HepG2 (cell line): Measurements from ENCODE around the gene AMZ1. TPM values are rescaled to one million over a fixed set of nuclear protein-coding genes. Genes with fewer than 3 reads are reported as not detected.
A peak's percentile ranks its signal among the peaks of the same experiment; 100 is the strongest.

Source experiments
- CAMTA2 ChIP-seq: sonication (generic); formaldehyde crosslinking; IDR thresholded peaks from 2 replicates; pipeline ENCODE4 v1.4.0; 2020; ENCODE audit warnings: mild to moderate bottlenecking, missing genetic modification reagents, borderline replicate concordance
- CBFB ChIP-seq: sonication (generic); formaldehyde crosslinking; IDR thresholded peaks from 2 replicates; pipeline ENCODE4 v1.4.0; 2020; ENCODE audit warnings: missing genetic modification reagents
- CEBPG ChIP-seq: IDR thresholded peaks from 2 replicates; pipeline ENCODE4 v1.6.1; 2016
- HNF4A ChIP-seq: sonication (generic); formaldehyde crosslinking; IDR thresholded peaks from 2 replicates; pipeline ENCODE4 v1.4.0; 2020; ENCODE audit warnings: missing genetic modification reagents
- KAT8 ChIP-seq: IDR thresholded peaks from 2 replicates; pipeline ENCODE4 v1.6.1; 2016; ENCODE audit warnings: missing genetic modification reagents, missing compliant biosample characterization
- PHF8 ChIP-seq: sonication (generic); formaldehyde crosslinking; IDR thresholded peaks from 2 replicates; pipeline ENCODE4 v1.5.0; 2020; ENCODE audit warnings: missing genetic modification reagents
- SMARCE1 ChIP-seq: fragments of 450-650 bp; IDR thresholded peaks from 2 replicates; pipeline ENCODE4 v1.6.1; 2017; ENCODE audit warnings: borderline replicate concordance
- TOPORS ChIP-seq: sonication (generic); formaldehyde crosslinking; IDR thresholded peaks from 2 replicates; pipeline ENCODE4 v1.8.0; 2023; ENCODE audit warnings: mild to moderate bottlenecking, missing genetic modification reagents
- ZSCAN12 ChIP-seq: sonication (generic); formaldehyde crosslinking; IDR thresholded peaks from 2 replicates; pipeline ENCODE4 v1.9.0; 2021; ENCODE audit warnings: mild to moderate bottlenecking, missing genetic modification reagents
- polyA plus RNA-seq, 8 experiments: library from polyadenylated mRNA; depleted of rRNA in 3 of 8; stranded (reverse) in 7 of 8; unstranded in 1 of 8; fragments of >200 nt; fragmentation: Illumina TruSeq in 4 of 8; extraction: Trizol in 4 of 8; gene quantifications; 2 replicates each; pipeline versions ENCODE4 v1.2.1 to v1.2.3, GENCODE V29; 2011 to 2016; ENCODE audit warnings: low read depth in 4 of 8, missing spikeins in 1 of 8, mixed read lengths in 1 of 8; ENCODE audit not compliant: insufficient read depth in 1 of 8
- total RNA-seq, 5 experiments: library from RNA; depleted of rRNA; stranded (reverse); fragments of >200 nt; fragmentation: Illumina TruSeq; extraction: Trizol; gene quantifications; 2 replicates each; pipeline ENCODE4 v1.2.3, GENCODE V29; 2016; ENCODE audit warnings: low read depth in 1 of 5
- TF ChIP-seq, protein P1 (sequence below): sonication (generic); formaldehyde crosslinking; conservative IDR thresholded peaks from 2 replicates; pipeline ENCODE4 v1.8.1; 2023; ENCODE audit warnings: missing genetic modification reagents
- TF ChIP-seq, protein P2 (sequence below): IDR thresholded peaks from 2 replicates; pipeline ENCODE4 v1.6.1; 2016; ENCODE audit warnings: control low read depth
- TF ChIP-seq, protein P3 (sequence below): sonication (generic); formaldehyde crosslinking; IDR thresholded peaks from 2 replicates; pipeline ENCODE4 v1.8.0; 2022; ENCODE audit warnings: mild to moderate bottlenecking, missing genetic modification reagents, borderline replicate concordance
- TF ChIP-seq, protein P4 (sequence below): sonication (generic); formaldehyde crosslinking; IDR thresholded peaks from 2 replicates; pipeline ENCODE4 v1.4.0; 2020; ENCODE audit warnings: missing genetic modification reagents; ENCODE audit errors: not compliant biosample characterization
- TF ChIP-seq, protein P5 (sequence below): sonication (generic); formaldehyde crosslinking; IDR thresholded peaks from 2 replicates; pipeline ENCODE4 v1.4.0; 2020; ENCODE audit warnings: missing genetic modification reagents, borderline replicate concordance
- TF ChIP-seq, protein P6 (sequence below): sonication (generic); formaldehyde crosslinking; IDR thresholded peaks from 2 replicates; pipeline ENCODE4 v1.5.0; 2020; ENCODE audit warnings: missing genetic modification reagents
- TF ChIP-seq, protein P7 (sequence below): sonication (generic); formaldehyde crosslinking; IDR thresholded peaks from 2 replicates; pipeline ENCODE4 v1.5.1; 2020; ENCODE audit warnings: mild to moderate bottlenecking, moderate library complexity, missing genetic modification reagents

AMZ1 gene
- total and polyA plus RNA-seq, 2 of the 13 experiments (the other 11 are each of a cell fraction or from before 2014, with no cell fraction given), result 0.03 TPM; not detected in 1

DNA sequence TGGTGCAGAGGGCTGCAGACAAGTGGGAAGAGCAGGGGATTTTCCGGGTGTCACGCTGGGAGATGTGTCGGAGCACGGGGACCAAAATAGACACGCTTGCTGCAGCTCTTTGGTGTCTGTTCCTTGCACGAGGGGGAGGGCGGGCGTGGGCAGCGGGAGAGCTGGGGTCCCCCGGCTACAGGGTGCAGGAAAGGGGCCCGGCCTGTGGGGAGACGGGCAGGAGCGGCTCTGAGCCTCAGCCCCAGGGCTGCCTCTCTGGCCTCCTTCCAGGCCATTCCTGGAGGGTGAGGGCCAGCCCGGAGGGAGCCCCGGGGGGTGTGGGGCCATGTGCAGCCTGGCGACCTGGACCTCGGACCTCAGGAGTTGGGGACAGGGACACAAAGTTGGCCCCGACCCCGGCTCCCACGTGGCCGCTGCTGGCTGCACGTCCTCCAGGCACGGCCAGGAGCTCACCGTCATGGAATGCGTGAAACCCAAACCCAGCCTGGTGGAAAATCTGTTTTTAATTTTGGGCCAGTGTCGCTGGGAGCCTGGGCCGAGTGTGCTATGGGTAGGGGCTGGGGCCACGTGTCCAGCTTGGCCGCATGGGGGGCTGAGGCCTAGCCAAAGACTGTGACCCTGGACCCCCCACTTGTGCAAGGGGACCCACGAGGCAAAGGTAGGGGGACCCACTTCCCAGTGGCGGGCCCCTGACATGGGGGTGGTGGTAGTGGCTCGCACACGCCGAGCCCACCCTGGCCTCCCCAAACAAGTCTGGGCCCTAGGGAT is 49.6 kb upstream of the AMZ1 start (continued):
- TF ChIP-seq HNF4A (CRISPR knock-in tag) (peak; percentile 97), CAMTA2 (no peak), CEBPG (CRISPR knock-in tag) (no peak), SMARCE1 (no peak), KAT8 (CRISPR knock-in tag) (peak; percentile 37; the same call in 1 of the 2 replicates), CBFB (no peak), PHF8 (CRISPR knock-in tag) (peak; percentile 47), ZSCAN12 (peak; percentile 82; the same call in 1 of the 2 replicates), TOPORS (peak; percentile 88)
- TF ChIP-seq, protein P1, sequence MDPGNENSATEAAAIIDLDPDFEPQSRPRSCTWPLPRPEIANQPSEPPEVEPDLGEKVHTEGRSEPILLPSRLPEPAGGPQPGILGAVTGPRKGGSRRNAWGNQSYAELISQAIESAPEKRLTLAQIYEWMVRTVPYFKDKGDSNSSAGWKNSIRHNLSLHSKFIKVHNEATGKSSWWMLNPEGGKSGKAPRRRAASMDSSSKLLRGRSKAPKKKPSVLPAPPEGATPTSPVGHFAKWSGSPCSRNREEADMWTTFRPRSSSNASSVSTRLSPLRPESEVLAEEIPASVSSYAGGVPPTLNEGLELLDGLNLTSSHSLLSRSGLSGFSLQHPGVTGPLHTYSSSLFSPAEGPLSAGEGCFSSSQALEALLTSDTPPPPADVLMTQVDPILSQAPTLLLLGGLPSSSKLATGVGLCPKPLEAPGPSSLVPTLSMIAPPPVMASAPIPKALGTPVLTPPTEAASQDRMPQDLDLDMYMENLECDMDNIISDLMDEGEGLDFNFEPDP, result no peak
- TF ChIP-seq, protein P2, sequence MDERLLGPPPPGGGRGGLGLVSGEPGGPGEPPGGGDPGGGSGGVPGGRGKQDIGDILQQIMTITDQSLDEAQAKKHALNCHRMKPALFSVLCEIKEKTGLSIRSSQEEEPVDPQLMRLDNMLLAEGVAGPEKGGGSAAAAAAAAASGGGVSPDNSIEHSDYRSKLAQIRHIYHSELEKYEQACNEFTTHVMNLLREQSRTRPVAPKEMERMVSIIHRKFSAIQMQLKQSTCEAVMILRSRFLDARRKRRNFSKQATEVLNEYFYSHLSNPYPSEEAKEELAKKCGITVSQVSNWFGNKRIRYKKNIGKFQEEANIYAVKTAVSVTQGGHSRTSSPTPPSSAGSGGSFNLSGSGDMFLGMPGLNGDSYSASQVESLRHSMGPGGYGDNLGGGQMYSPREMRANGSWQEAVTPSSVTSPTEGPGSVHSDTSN (CRISPR knock-in tag), result no peak
- TF ChIP-seq, protein P3, sequence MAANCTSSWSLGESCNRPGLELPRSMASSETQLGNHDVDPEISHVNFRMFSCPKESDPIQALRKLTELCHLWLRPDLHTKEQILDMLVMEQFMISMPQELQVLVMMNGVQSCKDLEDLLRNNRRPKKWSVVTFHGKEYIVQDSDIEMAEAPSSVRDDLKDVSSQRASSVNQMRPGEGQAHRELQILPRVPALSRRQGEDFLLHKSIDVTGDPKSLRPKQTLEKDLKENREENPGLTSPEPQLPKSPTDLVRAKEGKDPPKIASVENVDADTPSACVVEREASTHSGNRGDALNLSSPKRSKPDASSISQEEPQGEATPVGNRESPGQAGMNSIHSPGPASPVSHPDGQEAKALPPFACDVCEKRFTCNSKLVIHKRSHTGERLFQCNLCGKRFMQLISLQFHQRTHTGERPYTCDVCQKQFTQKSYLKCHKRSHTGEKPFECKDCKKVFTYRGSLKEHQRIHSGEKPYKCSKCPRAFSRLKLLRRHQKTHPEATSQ (CRISPR knock-in tag), result peak; percentile 54; the same call in 1 of the 2 replicates
- TF ChIP-seq, protein P4, sequence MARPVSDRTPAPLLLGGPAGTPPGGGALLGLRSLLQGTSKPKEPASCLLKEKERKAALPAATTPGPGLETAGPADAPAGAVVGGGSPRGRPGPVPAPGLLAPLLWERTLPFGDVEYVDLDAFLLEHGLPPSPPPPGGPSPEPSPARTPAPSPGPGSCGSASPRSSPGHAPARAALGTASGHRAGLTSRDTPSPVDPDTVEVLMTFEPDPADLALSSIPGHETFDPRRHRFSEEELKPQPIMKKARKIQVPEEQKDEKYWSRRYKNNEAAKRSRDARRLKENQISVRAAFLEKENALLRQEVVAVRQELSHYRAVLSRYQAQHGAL (CRISPR knock-in tag), result peak; percentile 66
- TF ChIP-seq, protein P5, sequence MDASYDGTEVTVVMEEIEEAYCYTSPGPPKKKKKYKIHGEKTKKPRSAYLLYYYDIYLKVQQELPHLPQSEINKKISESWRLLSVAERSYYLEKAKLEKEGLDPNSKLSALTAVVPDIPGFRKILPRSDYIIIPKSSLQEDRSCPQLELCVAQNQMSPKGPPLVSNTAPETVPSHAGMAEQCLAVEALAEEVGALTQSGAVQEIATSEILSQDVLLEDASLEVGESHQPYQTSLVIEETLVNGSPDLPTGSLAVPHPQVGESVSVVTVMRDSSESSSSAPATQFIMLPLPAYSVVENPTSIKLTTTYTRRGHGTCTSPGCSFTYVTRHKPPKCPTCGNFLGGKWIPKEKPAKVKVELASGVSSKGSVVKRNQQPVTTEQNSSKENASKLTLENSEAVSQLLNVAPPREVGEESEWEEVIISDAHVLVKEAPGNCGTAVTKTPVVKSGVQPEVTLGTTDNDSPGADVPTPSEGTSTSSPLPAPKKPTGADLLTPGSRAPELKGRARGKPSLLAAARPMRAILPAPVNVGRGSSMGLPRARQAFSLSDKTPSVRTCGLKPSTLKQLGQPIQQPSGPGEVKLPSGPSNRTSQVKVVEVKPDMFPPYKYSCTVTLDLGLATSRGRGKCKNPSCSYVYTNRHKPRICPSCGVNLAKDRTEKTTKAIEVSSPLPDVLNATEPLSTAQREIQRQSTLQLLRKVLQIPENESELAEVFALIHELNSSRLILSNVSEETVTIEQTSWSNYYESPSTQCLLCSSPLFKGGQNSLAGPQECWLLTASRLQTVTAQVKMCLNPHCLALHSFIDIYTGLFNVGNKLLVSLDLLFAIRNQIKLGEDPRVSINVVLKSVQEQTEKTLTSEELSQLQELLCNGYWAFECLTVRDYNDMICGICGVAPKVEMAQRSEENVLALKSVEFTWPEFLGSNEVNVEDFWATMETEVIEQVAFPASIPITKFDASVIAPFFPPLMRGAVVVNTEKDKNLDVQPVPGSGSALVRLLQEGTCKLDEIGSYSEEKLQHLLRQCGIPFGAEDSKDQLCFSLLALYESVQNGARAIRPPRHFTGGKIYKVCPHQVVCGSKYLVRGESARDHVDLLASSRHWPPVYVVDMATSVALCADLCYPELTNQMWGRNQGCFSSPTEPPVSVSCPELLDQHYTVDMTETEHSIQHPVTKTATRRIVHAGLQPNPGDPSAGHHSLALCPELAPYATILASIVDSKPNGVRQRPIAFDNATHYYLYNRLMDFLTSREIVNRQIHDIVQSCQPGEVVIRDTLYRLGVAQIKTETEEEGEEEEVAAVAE (CRISPR knock-in tag), result peak; percentile 27; the same call in 1 of the 2 replicates
- TF ChIP-seq, protein P6, sequence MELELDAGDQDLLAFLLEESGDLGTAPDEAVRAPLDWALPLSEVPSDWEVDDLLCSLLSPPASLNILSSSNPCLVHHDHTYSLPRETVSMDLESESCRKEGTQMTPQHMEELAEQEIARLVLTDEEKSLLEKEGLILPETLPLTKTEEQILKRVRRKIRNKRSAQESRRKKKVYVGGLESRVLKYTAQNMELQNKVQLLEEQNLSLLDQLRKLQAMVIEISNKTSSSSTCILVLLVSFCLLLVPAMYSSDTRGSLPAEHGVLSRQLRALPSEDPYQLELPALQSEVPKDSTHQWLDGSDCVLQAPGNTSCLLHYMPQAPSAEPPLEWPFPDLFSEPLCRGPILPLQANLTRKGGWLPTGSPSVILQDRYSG (CRISPR knock-in tag), result peak; percentile 65; the same call in 1 of the 2 replicates
- TF ChIP-seq, protein P7, sequence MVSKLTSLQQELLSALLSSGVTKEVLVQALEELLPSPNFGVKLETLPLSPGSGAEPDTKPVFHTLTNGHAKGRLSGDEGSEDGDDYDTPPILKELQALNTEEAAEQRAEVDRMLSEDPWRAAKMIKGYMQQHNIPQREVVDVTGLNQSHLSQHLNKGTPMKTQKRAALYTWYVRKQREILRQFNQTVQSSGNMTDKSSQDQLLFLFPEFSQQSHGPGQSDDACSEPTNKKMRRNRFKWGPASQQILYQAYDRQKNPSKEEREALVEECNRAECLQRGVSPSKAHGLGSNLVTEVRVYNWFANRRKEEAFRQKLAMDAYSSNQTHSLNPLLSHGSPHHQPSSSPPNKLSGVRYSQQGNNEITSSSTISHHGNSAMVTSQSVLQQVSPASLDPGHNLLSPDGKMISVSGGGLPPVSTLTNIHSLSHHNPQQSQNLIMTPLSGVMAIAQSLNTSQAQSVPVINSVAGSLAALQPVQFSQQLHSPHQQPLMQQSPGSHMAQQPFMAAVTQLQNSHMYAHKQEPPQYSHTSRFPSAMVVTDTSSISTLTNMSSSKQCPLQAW (CRISPR knock-in tag), result peak; percentile 75; the same call in 1 of the 2 replicates
